ENCODE measurements around the gene PRKD3. TPM values are rescaled to one million over a fixed set of nuclear protein-coding genes. Genes with fewer than 3 reads are reported as not detected.
"Not testable (repeated sequence)": the region's sequence is repeated elsewhere in the genome, so short reads cannot be mapped to it uniquely, and the experiment has no call there.

The PRKD3 gene
- total and polyA plus RNA-seq, 10 donors = 12.2 to 78.4 (median 61.2) TPM

GRCh38 chr2:37300146-37300545, 24.5 kb downstream of the PRKD3 start:
- Histone ChIP-seq H3K4me3 (no peak overlapping the region), H3K9me3 (no peaks in the 10 kb centered on the region), H3K36me3 (peaks cover 0 to 7% (median 0%) of the 10 kb centered on the region in 6 donors), H3K27me3 (replicated peaks in 1 of 7) (no peaks in the 10 kb centered on the region), H3K4me1 (peaks cover 0 to 35% (median 6%) of the 10 kb centered on the region in 6 donors), H3K27ac (no peak overlapping the region)
- intact Hi-C loops (cut with DNase I; ENCODE audit: low total_unique reads) = no loop called here
- no peak for TF ChIP-seq POLR2A (IDR thresholded peaks at IDR 0.05)
- TF ChIP-seq CTCF (IDR thresholded peaks at IDR 0.05 in 8 of 11, conservative IDR thresholded peaks at IDR 0.05 in 3 of 11) = no peak
- no peak for TF ChIP-seq POLR2AphosphoS5 (IDR thresholded peaks at IDR 0.05)
- DNase-seq = no peak

- H3K36me3 ChIP-seq = peaks cover 0 to 7% (median 2%) of the 10 kb centered on the region in 6 donors
- DNase-seq = no peak
- peaks cover 0 to 30% (median 4%) of the 10 kb centered on the region in 6 donors for H3K4me1 ChIP-seq
- no peaks in the 10 kb centered on the region for H3K27me3 ChIP-seq (replicated peaks in 1 of 7)
- no peak overlapping the region for H3K4me3 ChIP-seq
- intact Hi-C loops (cut with DNase I; ENCODE audit: low total_unique reads) = no loop called here
- no peaks in the 10 kb centered on the region for H3K9me3 ChIP-seq
- H3K27ac ChIP-seq = no peak overlapping the region
- TF ChIP-seq POLR2A (IDR thresholded peaks at IDR 0.05) = no peak
- TF ChIP-seq CTCF (IDR thresholded peaks at IDR 0.05 in 8 of 11, conservative IDR thresholded peaks at IDR 0.05 in 3 of 11) = no peak
- no peak for TF ChIP-seq POLR2AphosphoS5 (IDR thresholded peaks at IDR 0.05)
Observed at GRCh38 chr2:37297632-37298031, 27.0 kb downstream of the PRKD3 start.

GRCh38 chr2:37295469-37296073, 29.1 kb downstream of the PRKD3 start:
- Histone ChIP-seq H3K27ac (no peak overlapping the region), H3K36me3 (peaks cover 0 to 27% (median 16%) of the 10 kb centered on the region in 6 donors), H3K27me3 (replicated peaks in 1 of 7) (no peaks in the 10 kb centered on the region), H3K4me1 (peaks cover 0 to 16% (median 1%) of the 10 kb centered on the region in 6 donors), H3K9me3 (no peaks in the 10 kb centered on the region), H3K4me3 (no peak overlapping the region)
- DNase-seq = no peak
- no peak for TF ChIP-seq POLR2A (IDR thresholded peaks at IDR 0.05)
- no peak for TF ChIP-seq POLR2AphosphoS5 (IDR thresholded peaks at IDR 0.05)
- no peak for TF ChIP-seq CTCF (IDR thresholded peaks at IDR 0.05 in 8 of 11, conservative IDR thresholded peaks at IDR 0.05 in 3 of 11)
- WGBS, 5 donors = 55 to 88% (median 78%) methylated on average over 1 of the region's 1 CpG
- intact Hi-C loops (cut with DNase I; ENCODE audit: low total_unique reads) = no loop called here

GRCh38 chr2:37294858-37295257, 29.8 kb downstream of the PRKD3 start:
- 90 to 98% (median 97%) methylated on average over 2 of the region's 2 CpGs for WGBS, 5 donors

More at GRCh38 chr2:37294858-37295257, 29.8 kb downstream of the PRKD3 start:
- peaks cover 0 to 16% (median 1%) of the 10 kb centered on the region in 6 donors for H3K4me1 ChIP-seq
- H3K27me3 ChIP-seq (replicated peaks in 1 of 7); intact Hi-C loops (cut with DNase I; ENCODE audit: low total_unique reads); H3K4me3 ChIP-seq; H3K9me3 ChIP-seq; DNase-seq; H3K27ac ChIP-seq: not testable (repeated sequence)
- peaks cover 0 to 35% (median 22%) of the 10 kb centered on the region in 6 donors for H3K36me3 ChIP-seq

Measured in spleen (tissue), 11 donors.